Skeletal muscle cell (primary cell): ENCODE measurements around the gene DYRK4.

Source experiments
- DNase-seq: peaks from one replicate; pipeline ENCODE4 v3.0.0-alpha.2; 2010; ENCODE audit warnings: low read depth
- H3K4me3 ChIP-seq: 2 replicates; pipeline ENCODE4 v1.5.1; 2011; ENCODE audit warnings: low read depth, mild to moderate bottlenecking, control low read depth, low read length, moderate library complexity

Gene DYRK4

GRCh38 chr12:4557586-4557985 is 4.4 kb upstream of the DYRK4 start:
- H3K4me3 ChIP-seq = no peak overlapping the region
- no peak for DNase-seq

GRCh38 chr12:4558171-4558570 is 3.8 kb upstream of the DYRK4 start:
- no peak overlapping the region for H3K4me3 ChIP-seq
- no peak for DNase-seq

DNA sequence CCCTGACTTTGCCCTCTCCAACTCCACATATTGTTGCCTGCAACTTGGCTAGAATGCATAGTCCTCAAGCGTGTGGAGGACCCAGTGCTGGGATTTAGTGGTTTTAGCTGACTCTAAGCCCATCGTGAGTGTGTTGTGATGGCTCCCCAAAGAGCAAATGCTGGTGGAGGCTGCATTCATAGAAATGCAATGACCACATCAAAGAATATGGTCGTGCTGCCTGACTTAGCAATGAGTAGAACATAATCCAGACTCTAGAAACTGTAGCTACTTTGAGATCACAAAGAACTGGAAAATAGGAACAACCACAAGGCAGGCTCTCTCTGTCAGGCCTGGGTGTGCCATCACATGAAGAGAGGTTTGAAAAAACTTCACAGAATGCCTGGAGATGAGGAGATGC is 1.3 kb downstream of the DYRK4 start:
- DNase-seq = no peak
- H3K4me3 ChIP-seq = no peak overlapping the region

- H3K4me3 ChIP-seq = no peak overlapping the region
- no peak for DNase-seq
Measured at GRCh38 chr12:4564818-4565217, 2.8 kb downstream of the DYRK4 start.

- H3K4me3 ChIP-seq = no peak overlapping the region
- no peak for DNase-seq
Measured at GRCh38 chr12:4566474-4566873, 4.5 kb downstream of the DYRK4 start.

GRCh38 chr12:4567073-4567881 is 5.3 kb downstream of the DYRK4 start:
- H3K4me3 ChIP-seq = no peak overlapping the region
- no peak for DNase-seq

GRCh38 chr12:4569261-4569660 is 7.3 kb downstream of the DYRK4 start:
- DNase-seq = no peak
- H3K4me3 ChIP-seq = no peak overlapping the region

GRCh38 chr12:4572680-4573079 is 10.7 kb downstream of the DYRK4 start:
- DNase-seq = no peak
- no peak overlapping the region for H3K4me3 ChIP-seq

DNA sequence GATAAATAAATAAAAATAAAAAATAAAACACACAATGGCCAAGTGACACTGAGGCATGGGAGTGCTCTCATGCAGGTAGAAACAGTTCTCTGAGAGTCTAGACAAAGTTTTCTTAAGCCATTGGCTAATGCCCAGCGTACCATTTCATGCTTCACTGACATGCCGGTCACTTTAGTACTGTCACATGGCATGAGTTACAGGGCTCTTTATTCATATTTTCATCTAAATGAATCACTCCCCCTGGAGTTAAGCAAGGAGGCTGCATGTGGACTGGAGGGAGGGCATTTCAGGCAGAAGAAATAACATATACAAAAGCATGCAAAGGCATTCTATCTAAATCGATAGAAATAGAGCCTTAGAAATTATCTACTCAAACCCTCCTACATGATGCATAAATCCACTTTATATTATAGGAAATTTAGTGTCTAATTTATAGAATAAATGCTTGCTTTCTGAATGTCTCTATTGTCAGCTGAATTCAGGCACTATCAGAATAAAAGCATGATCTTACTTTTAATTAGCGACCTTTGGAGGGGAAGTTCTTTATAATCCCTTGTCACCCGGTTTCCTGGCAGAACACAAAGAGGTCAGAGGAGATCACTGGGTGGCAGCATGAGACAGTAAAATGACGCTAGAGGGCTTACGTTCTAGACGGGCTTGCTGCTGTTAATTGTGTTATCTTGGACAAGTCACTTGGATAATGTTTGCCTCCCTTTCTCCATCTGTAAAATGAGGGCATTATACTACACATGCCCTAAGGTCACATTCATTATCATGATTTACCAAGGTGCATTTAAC is 17.5 kb downstream of the DYRK4 start:
- no peak for DNase-seq
- no peak overlapping the region for H3K4me3 ChIP-seq

- H3K4me3 ChIP-seq = no peak overlapping the region
- DNase-seq = no peak
Measured at GRCh38 chr12:4580281-4580688, 18.3 kb downstream of the DYRK4 start.

- no peak overlapping the region for H3K4me3 ChIP-seq
- no peak for DNase-seq
Measured at GRCh38 chr12:4584281-4584680, 22.3 kb downstream of the DYRK4 start.

DNA sequence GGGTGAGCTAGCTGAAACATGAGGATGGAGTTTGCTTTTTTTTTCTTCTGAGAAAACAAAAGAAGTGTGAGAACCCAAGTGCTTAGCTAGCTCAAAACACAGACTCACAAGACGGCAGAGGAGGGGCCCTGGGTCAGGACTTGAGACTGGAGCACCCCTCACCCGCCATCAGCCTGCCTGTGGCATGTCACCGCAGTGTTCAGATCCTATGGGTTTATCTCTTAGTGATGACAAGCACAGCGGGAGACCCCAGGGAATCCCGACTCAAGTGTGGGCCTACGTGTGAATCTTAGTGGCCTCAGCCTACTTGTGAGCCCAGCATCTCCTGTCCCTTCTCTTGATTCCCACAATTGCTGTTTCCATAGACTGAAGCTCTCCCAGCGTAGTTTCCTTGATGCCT is 22.9 kb downstream of the DYRK4 start:
- H3K4me3 ChIP-seq = no peak overlapping the region

GRCh38 chr12:4586500-4586899 is 24.5 kb downstream of the DYRK4 start:
- DNase-seq = no peak
- H3K4me3 ChIP-seq = no peak overlapping the region

More for the DNA sequence above, 22.9 kb downstream of the DYRK4 start:
- DNase-seq = no peak

GRCh38 chr12:4587108-4587507 is 25.1 kb downstream of the DYRK4 start:
- no peak for DNase-seq
- no peak overlapping the region for H3K4me3 ChIP-seq

DNA sequence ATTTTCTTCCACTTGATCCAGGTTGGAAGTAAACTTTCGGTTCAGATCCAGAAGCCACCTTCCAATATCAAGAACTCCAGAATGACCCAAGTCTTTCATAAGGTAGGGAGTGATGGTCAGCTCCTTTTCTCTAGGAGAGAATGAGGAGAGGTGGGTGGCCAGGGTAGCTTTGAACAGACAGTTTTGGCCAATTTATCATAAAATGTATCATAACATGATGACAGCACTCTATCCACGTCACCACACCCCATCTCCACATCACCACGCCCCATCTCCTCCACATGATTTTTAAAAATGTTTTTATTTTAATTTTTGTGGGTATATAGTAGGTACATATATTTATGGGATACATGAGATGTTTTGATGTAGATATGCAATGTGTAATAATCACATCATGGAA is 26.9 kb downstream of the DYRK4 start:
- H3K4me3 ChIP-seq = no peak overlapping the region
- DNase-seq = no peak

GRCh38 chr12:4589941-4590340 is 27.9 kb downstream of the DYRK4 start:
- no peak overlapping the region for H3K4me3 ChIP-seq
- no peak for DNase-seq

DNA sequence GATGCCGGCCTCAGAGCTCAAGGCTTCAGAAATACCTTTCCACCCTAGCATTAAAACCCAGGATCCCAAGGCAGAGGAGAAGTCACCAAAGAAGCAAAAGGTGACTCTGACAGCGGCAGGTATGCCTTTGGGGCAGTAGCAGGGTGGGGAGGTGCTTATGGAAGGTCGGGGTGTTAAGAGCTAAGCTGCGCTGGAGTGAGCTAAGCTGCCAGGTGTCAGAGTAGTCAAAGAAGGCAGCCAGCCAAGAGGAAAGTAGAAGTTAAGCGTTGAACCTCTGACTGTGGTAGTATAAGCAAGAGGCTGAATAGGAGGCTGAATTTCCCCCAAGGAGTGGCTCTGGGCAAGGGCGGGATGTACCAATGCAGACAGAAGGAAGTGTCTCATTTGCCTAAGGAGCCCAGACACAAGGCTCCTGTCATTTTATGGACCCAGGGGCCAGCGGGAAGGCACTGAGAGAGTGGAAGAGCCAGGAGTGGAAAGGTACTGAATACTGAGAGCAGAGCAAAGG is 29.2 kb downstream of the DYRK4 start:
- H3K4me3 ChIP-seq = no peak overlapping the region
- DNase-seq = no peak

- no peak overlapping the region for H3K4me3 ChIP-seq
- no peak for DNase-seq
Measured at GRCh38 chr12:4595881-4596280, 33.9 kb downstream of the DYRK4 start.

GRCh38 chr12:4603421-4603820 is 41.4 kb downstream of the DYRK4 start:
- H3K4me3 ChIP-seq = no peak overlapping the region
- DNase-seq = no peak

DNA sequence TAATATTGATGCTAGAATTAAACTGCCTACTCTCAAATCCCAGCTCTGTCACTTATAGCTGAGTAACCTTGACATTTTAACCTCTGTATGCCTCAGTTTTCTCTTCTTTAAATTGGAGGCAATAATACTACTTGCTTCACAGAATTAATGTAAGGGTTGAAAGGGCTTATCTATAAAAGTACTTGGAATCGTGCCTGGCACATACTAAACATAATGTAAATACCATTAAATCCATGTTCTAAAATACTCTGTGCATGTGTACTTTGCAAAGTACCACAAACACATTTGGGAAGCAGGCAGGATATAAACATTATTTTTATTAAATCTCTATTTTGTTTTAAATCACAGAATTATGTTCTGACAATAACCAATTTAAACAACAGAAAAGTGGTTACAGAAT is 41.9 kb downstream of the DYRK4 start:
- H3K4me3 ChIP-seq = no peak overlapping the region
- DNase-seq = no peak
